Motor neuron (in vitro differentiated cells): ENCODE results near the gene TRAPPC12. TPM values are rescaled to one million over a fixed set of nuclear protein-coding genes. Genes with fewer than 3 reads are reported as not detected.
A peak's percentile ranks its signal among the peaks of the same experiment; 100 is the strongest.

ENCODE experiments used
- ATAC-seq, 8 experiments: fragments of 200-7000 bp; cut with Tn5 transposase; replicated peaks in 6 of 8; 2 replicates each; pipeline ENCODE4 v1.8.0; 2021; ENCODE audit warnings: mild to moderate bottlenecking in 8 of 8, moderate library complexity in 8 of 8
- H3K27ac ChIP-seq, 2 donors: fragments of 250-450 bp; sonication (Bioruptor Pico); 2 replicates each; pipeline ENCODE4 v1.9.0; 2021; ENCODE audit warnings: antibody characterized with exemption in 2 of 2, mild to moderate bottlenecking in 2 of 2, moderate library complexity in 1 of 2
- H3K4me1 ChIP-seq, 2 donors: fragments of 250-450 bp; sonication (Bioruptor Pico); replicated peaks in 1 of 2; 2 replicates each; pipeline ENCODE4 v1.6.1; 2021; ENCODE audit warnings: antibody characterized with exemption in 2 of 2, mild to moderate bottlenecking in 2 of 2, moderate library complexity in 1 of 2
- H3K4me3 ChIP-seq, 5 donors: fragments of 250-450 bp; sonication (Bioruptor Pico); 2 replicates each; pipeline ENCODE4 v1.9.0; 2021; ENCODE audit warnings: antibody characterized with exemption in 5 of 5, mild to moderate bottlenecking in 5 of 5, moderate library complexity in 4 of 5
- WGBS, 10 experiments: fragments of 450-650 bp; shearing (Covaris generic); methylation state at CpG; one replicate each; pipeline ENCODE4 v1.0.0; 2022; 5-methylcytosine and 5-hydroxymethylcytosine counted together
- in situ Hi-C, 9 experiments: fragments of 400-800 bp; cut with MboI; loops; one replicate each; pipeline ENCODE4 v1.15.0; 2021; ENCODE audit warnings: low sequenced_read_pairs in 9 of 9, low pct_unique_long_range_greater_than_20kb in 2 of 9; ENCODE audit not compliant: unreplicated experiment in 9 of 9
- total RNA-seq, 8 experiments: library from RNA; unstranded; fragments of 300-600 nt; gene quantifications; 2 replicates each; pipeline versions ENCODE4 v1.2.3 to v1.2.4, GENCODE V29; 2022

The TRAPPC12 gene
- total RNA-seq, 8 experiments from 2014 or later = 40.1 to 228 (median 67.4) TPM

GRCh38 chr2:3377612-3378432, 1.7 kb upstream of the TRAPPC12 start, which contains the start of gene EIPR1:
EIPR1 (minus strand) TSS chr2:3377818; CDS start chr2:3377689, 129 bp downstream.
- ATAC-seq = peak; percentile 79 to 88 (median 84)
- H3K27ac ChIP-seq = peak within 1 kb of the TSS; percentile 83 to 88
- WGBS, 10 experiments = 0 to 5% (median 0%) methylated on average over 1 to 13 of the region's 57 CpGs; no CpG with 5 or more reads in 3 of the 10 experiments
- in situ Hi-C loops = no loop called here
- peaks cover 19 to 23% of the 10 kb centered on the region in 2 donors for H3K4me1 ChIP-seq
- H3K4me3 ChIP-seq = peak within 1 kb of the TSS; percentile 57 to 81 (median 71)

GRCh38 chr2:3379339-3379646, 201 bp upstream of the TRAPPC12 start:
- WGBS, 10 experiments = 0 to 5% (median 3%) methylated on average over 1 to 5 of the region's 8 CpGs; no CpG with 5 or more reads in 7 of the 10 experiments
- ATAC-seq = no peak
- H3K4me3 ChIP-seq = peak overlapping the region; percentile 69 to 89 (median 76)
- peaks cover 19 to 23% of the 10 kb centered on the region in 2 donors for H3K4me1 ChIP-seq
- H3K27ac ChIP-seq = peak overlapping the region; percentile 87 to 88
- in situ Hi-C loops = no loop called here

DNA sequence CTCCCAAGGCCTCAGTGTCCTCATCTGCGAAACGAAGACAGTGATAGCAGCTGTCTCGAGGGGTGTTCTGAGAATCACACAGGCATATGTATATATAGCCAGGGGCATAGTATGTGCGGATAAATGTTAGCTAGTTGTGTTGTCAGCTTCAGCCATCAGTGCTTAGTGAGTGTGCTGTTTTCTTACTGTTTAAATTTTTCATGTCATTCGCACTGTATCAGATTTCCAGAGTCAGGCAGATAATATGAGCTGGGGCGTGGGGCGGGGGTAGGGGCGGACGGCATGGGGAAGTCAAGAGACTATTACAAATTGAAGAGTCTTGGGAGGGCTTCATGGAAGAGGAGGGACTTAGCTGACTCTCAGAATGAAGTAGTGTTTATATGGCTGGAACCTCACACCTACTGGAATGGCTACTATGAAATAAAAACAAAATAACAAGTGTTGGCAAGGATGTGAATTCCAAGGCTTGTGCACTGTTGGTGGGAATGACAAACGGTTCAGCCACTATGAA, 7.0 kb downstream of the TRAPPC12 start:
- in situ Hi-C loops = no loop called here
- peak in 1 of 8 experiments; percentile 19 for ATAC-seq

DNA sequence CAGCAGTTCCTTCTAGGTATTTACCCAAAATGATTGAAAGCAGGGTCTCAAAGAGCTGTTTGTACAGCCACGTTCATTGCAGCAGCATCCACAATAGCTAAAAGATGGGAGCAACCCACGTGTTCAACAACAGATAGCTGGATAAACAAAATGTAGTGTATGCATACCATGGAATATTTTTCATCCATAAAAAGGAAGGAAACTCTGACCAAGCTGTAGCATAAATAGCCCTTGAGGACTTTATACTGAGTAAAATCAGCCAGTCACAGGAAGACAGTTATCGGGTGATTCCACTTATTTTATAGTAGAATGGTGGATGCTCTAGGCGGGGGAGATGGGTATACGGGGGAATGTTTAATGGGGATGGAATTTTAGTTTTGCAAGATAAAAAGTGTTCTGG, 7.5 kb downstream of the TRAPPC12 start:
- Histone ChIP-seq H3K4me1 (no peaks in the 10 kb centered on the region), H3K27ac (no peak overlapping the region), H3K4me3 (no peak overlapping the region)
- in situ Hi-C loops = no loop called here
- ATAC-seq = no peak
- WGBS, 10 experiments = 70 to 100% (median 90%) methylated on average over 1 to 5 of the region's 5 CpGs; no CpG with 5 or more reads in 3 of the 10 experiments

More for the DNA sequence above, 7.0 kb downstream of the TRAPPC12 start:
- Histone ChIP-seq H3K4me3 (no peak overlapping the region), H3K27ac (no peak overlapping the region), H3K4me1 (no peaks in the 10 kb centered on the region)
- WGBS, 10 experiments = 20 to 96% (median 67%) methylated on average over 1 to 5 of the region's 10 CpGs; no CpG with 5 or more reads in 5 of the 10 experiments

DNA sequence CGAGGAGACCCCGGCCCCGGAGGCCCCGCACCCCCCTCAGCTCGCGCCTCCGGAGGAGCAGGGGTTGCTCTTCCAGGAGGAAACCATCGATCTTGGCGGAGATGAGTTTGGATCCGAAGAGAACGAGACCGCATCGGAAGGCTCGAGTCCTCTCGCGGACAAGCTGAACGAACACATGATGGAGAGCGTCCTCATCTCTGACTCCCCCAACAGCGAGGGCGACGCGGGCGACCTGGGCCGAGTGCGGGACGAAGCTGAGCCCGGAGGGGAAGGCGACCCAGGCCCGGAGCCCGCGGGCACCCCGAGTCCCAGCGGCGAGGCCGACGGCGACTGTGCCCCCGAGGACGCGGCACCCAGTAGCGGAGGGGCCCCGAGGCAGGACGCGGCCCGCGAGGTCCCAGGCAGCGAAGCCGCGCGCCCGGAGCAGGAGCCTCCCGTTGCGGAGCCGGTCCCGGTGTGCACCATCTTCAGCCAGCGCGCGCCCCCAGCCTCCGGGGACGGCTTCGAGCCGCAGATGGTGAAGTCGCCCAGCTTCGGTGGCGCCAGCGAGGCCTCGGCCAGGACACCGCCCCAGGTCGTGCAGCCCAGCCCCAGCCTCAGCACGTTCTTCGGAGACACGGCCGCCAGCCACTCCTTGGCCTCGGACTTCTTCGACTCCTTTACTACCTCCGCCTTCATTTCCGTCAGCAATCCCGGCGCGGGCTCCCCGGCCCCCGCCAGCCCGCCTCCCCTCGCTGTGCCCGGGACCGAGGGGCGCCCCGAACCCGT, 8.3 kb downstream of the TRAPPC12 start:
- no peak overlapping the region for H3K4me3 ChIP-seq
- ATAC-seq = no peak
- no peaks in the 10 kb centered on the region for H3K4me1 ChIP-seq
- H3K27ac ChIP-seq = no peak overlapping the region
- in situ Hi-C loops = no loop called here
- 95 to 100% methylated on average over 3 to 17 of the region's 89 CpGs; no CpG with 5 or more reads in 8 of the 10 experiments for WGBS, 10 experiments

DNA sequence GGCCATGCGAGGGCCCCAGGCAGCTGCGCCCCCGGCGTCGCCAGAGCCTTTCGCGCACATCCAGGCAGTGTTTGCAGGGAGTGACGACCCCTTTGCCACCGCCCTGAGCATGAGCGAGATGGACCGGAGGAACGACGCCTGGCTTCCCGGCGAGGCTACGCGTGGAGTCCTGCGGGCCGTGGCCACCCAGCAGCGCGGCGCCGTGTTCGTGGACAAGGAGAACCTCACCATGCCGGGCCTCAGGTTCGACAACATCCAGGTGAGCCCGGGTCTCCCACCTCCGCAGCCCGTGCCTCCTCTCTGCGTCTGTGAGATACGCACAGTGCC, 8.9 kb downstream of the TRAPPC12 start:
- H3K4me1 ChIP-seq = no peaks in the 10 kb centered on the region
- H3K4me3 ChIP-seq = no peak overlapping the region
- WGBS, 10 experiments = 96 to 100% (median 100%) methylated on average over 2 to 11 of the region's 31 CpGs; no CpG with 5 or more reads in 6 of the 10 experiments
- no peak overlapping the region for H3K27ac ChIP-seq
- in situ Hi-C loops = no loop called here
- no peak for ATAC-seq

- WGBS, 10 experiments = 96 to 100% (median 98%) methylated on average over 5 to 17 of the region's 29 CpGs; no CpG with 5 or more reads in 6 of the 10 experiments
- in situ Hi-C loops = no loop called here
- no peak overlapping the region for H3K4me3 ChIP-seq
- H3K4me1 ChIP-seq = no peaks in the 10 kb centered on the region
- no peak for ATAC-seq
- H3K27ac ChIP-seq = no peak overlapping the region
These were observed 9.7 kb downstream of the TRAPPC12 start for GRCh38 chr2:3389193-3389592.

DNA sequence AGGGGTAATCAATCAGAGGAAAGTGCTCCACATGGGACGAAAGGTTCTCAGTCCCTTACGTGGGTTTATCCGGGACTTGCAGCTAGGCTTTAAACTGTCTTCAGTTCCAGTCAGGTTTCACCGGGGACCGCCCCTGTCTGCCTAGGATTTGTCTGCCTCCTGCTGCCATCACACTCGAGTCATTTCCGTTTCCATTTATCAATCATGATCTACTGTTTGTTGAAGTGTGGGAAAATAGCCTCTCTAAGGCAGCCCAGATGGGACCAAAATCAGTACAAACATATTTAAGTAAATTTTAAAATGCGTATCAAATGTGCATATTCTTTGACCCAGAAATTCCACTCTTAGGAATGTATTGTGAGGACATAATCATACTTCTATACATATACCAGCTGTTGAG, 10.5 kb downstream of the TRAPPC12 start:
- ATAC-seq = peak in 3 of 8 experiments; percentile 90 to 95 (median 95)
- Histone ChIP-seq H3K4me3 (no peak overlapping the region), H3K27ac (no peak overlapping the region), H3K4me1 (no peaks in the 10 kb centered on the region)
- in situ Hi-C loops = no loop called here
- 12 to 100% (median 82%) methylated on average over 1 to 7 of the region's 8 CpGs; no CpG with 5 or more reads in 1 of the 10 experiments for WGBS, 10 experiments

- ATAC-seq = no peak
- no peak overlapping the region for H3K27ac ChIP-seq
- WGBS, 10 experiments = 71 to 100% (median 100%) methylated on average over 1 to 4 of the region's 4 CpGs; no CpG with 5 or more reads in 1 of the 10 experiments
- no peaks in the 10 kb centered on the region for H3K4me1 ChIP-seq
- in situ Hi-C loops = no loop called here
- no peak overlapping the region for H3K4me3 ChIP-seq
These were observed 12.7 kb downstream of the TRAPPC12 start for GRCh38 chr2:3392216-3392615.

DNA sequence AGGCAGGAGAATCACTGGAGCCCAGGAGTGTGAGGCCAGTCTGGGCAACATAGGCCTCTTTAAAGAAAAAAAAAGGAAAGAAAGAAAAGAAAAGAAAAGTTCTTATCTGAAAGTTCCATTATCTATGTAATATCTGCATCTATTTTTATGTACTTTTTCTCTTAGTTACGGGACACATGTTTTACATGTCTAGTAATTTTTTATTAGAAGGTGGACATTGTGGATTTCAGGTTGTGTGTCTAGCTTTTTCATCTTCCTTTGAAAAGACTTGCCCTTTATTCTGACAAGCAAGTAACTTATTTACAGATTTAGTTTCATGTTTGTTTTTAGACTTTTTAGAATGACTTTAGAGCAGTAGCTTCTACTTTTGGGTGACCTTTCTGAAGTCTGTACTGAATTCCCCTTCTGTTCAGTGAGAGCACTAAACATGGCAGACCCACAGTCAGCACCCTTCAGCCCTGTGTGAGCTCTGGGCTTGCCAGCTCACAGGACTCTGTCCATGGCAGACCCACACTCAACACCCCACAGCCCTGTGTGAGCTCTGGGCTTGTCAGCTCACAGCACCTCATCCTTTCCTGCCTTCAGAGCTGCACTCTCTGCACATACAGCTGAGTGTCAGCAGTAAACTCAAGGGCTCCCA, 17.5 kb downstream of the TRAPPC12 start:
- Histone ChIP-seq H3K4me3 (no peak overlapping the region), H3K4me1 (peaks cover 23 to 27% of the 10 kb centered on the region in 2 donors), H3K27ac (no peak overlapping the region)
- in situ Hi-C loops = no loop called here
- WGBS, 10 experiments = 78 to 100% (median 100%) methylated on average over 1 of the region's 1 CpG; no CpG with 5 or more reads in 2 of the 10 experiments
- no peak for ATAC-seq

DNA sequence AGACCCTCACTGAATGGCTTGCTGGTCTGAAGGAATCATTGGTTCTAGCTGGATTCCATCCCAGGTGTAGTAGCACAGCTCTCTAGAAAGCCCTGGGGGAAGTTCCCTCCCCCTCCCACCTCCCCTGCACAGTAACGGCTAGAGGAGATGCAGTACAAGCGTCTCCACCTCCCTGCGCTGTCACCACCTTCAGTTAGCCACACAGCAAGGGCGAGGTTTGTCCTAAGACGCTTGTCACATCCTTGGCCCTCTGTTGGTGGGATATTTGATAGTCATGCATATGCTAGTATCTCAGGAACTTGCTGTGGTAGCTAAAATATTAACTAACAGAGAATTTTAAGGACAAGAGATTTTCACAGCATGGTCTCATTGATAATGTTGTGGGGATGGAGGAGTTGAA, 19.4 kb downstream of the TRAPPC12 start:
- H3K27ac ChIP-seq = peak overlapping the region; percentile 87 to 89
- H3K4me1 ChIP-seq = peaks cover 23 to 27% of the 10 kb centered on the region in 2 donors
- peak in 5 of 8 experiments; percentile 8 to 39 (median 23) for ATAC-seq
- H3K4me3 ChIP-seq = no peak overlapping the region
- in situ Hi-C loops = no loop called here
- 0 to 29% methylated on average over 1 of the region's 5 CpGs; no CpG with 5 or more reads in 8 of the 10 experiments for WGBS, 10 experiments

GRCh38 chr2:3399381-3399780, 19.9 kb downstream of the TRAPPC12 start:
- 0 to 100% (median 15%) methylated on average over 1 to 3 of the region's 3 CpGs; no CpG with 5 or more reads in 4 of the 10 experiments for WGBS, 10 experiments
- peak overlapping the region in 3 of 5 donors; percentile 15 to 20 (median 19) for H3K4me3 ChIP-seq
- peak overlapping the region; percentile 87 to 89 for H3K27ac ChIP-seq
- ATAC-seq = peak in 5 of 8 experiments; percentile 39 to 47 (median 44)
- in situ Hi-C loops = no loop called here
- peaks cover 23 to 27% of the 10 kb centered on the region in 2 donors for H3K4me1 ChIP-seq
